ENCODE results near the gene SINHCAF. TPM values are rescaled to one million over a fixed set of nuclear protein-coding genes. Genes with fewer than 3 reads are reported as not detected.

Gene SINHCAF
- total and polyA plus RNA-seq, 4 donors: 23.4 to 67.0 (median 33.8) TPM

DNA sequence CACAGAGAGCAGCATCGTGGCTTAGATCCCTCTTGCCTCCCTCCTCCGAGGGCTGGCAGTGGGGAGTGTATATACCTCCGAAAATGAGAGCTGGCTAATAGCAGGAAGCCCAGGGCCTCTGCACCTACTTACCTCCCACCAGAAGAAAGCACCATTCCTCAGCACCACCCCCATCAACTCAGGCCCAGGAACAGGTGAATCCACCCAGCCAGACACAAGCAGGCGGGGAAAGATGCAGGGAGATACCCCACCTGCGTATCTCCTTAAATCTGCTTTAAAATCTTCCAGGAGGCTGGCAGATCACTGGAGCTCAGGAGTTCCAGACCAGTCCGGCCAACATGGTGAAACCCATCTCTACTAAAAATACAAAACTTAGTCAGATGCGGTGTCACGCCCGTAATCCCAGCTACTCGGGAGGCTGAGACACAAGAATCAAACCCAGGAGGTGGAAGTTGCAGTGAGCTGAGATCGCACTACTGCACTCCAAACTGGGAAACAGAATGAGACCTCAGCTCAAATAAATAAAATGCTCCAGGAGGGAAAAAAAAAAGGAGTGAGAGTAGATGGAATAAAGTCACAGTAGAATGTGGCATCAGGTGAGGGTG lies 93.5 kb downstream of the SINHCAF start:
- H3K9ac ChIP-seq (ENCODE audit: insufficient read depth in 1 of 2, low read length in 2 of 2): no peak overlapping the region
- ATAC-seq (ENCODE audit: insufficient read depth, low FRiP score): no peak
- H3K27me3 ChIP-seq (ENCODE audit: control insufficient read depth in 3 of 3, insufficient read depth in 3 of 3, low read length in 2 of 3): peaks cover 0 to 4% (median 0%) of the 10 kb centered on the region in 3 donors
- H3K36me3 ChIP-seq (ENCODE audit: control insufficient read depth in 4 of 4, insufficient read depth in 4 of 4, low read length in 4 of 4): no peaks in the 10 kb centered on the region
- H3K27ac ChIP-seq (ENCODE audit: low read depth in 1 of 2, low read length in 1 of 2): no peak overlapping the region
- no peak for TF ChIP-seq CTCF (IDR thresholded peaks at IDR 0.05; ENCODE audit: control extremely low read depth, extremely low read depth)
- H3K4me3 ChIP-seq: no peak overlapping the region
- H3K9me3 ChIP-seq (ENCODE audit: control insufficient read depth in 4 of 4, insufficient read depth in 3 of 4, low read length in 3 of 4): peaks cover 0 to 3% (median 0%) of the 10 kb centered on the region in 4 donors
- 81 to 87% methylated on average over 11 of the region's 11 CpGs for WGBS, 2 donors
- DNase-seq: no peak
- H3K4me1 ChIP-seq (ENCODE audit: control insufficient read depth in 5 of 5, insufficient read depth in 5 of 5, low read length in 5 of 5): peaks cover 0 to 4% (median 0%) of the 10 kb centered on the region in 5 donors

GRCh38 chr12:31231611-31232360 lies 94.2 kb downstream of the SINHCAF start:
- no peaks in the 10 kb centered on the region for H3K36me3 ChIP-seq (ENCODE audit: control insufficient read depth in 4 of 4, insufficient read depth in 4 of 4, low read length in 4 of 4)
- TF ChIP-seq CTCF (IDR thresholded peaks at IDR 0.05; ENCODE audit: control extremely low read depth, extremely low read depth): no peak
- peaks cover 0 to 4% (median 0%) of the 10 kb centered on the region in 5 donors for H3K4me1 ChIP-seq (ENCODE audit: control insufficient read depth in 5 of 5, insufficient read depth in 5 of 5, low read length in 5 of 5)
- DNase-seq (no peak), ATAC-seq (ENCODE audit: insufficient read depth, low FRiP score) (no peak)
- H3K4me3 ChIP-seq: no peak overlapping the region
- H3K9ac ChIP-seq (ENCODE audit: insufficient read depth in 1 of 2, low read length in 2 of 2): no peak overlapping the region
- no peak overlapping the region for H3K27ac ChIP-seq (ENCODE audit: low read depth in 1 of 2, low read length in 1 of 2)
- peaks cover 0 to 3% (median 0%) of the 10 kb centered on the region in 4 donors for H3K9me3 ChIP-seq (ENCODE audit: control insufficient read depth in 4 of 4, insufficient read depth in 3 of 4, low read length in 3 of 4)
- WGBS, 2 donors: 84 to 86% methylated on average over 14 of the region's 14 CpGs
- peaks cover 0 to 2% (median 0%) of the 10 kb centered on the region in 3 donors for H3K27me3 ChIP-seq (ENCODE audit: control insufficient read depth in 3 of 3, insufficient read depth in 3 of 3, low read length in 2 of 3)

Small RNA genes within 50 kb of the gene (small RNA-seq; reads per million reads assigned to genes)
- gene AC024940.4 (ENCODE audit: low replicate concordance) (not detected), gene AC024940.5 (ENCODE audit: low replicate concordance) (not detected), gene MREGP1 (ENCODE audit: low replicate concordance) (not detected), gene RF00026 (ENCODE audit: low replicate concordance) (not detected)
